ENCODE results near the gene SLC51B.

DNA sequence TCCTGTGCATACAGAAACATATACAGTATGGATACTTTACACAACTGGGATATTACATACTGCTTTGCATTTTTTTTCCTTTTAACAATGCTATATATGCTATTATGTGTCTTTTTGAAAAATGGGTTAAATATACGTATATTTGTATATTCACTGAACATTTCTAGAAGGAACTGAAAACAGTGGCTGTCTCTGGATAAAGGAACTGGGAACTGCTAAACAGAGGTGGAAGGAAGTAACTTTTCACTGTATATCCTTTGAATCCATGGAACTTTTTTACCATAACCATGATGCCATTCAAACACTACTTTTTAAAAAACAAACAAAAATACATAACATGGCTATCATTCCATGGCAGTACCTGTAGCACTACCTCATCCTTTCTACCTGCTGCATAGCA, 17.6 kb upstream of the SLC51B start:
- no peak for TF ChIP-seq CTBP1 (IDR thresholded peaks at IDR 0.05; ENCODE audit: borderline replicate concordance)
- TF ChIP-seq SP1 (IDR thresholded peaks at IDR 0.05), result no peak
- no peak for TF ChIP-seq FOXM1 (IDR thresholded peaks at IDR 0.05; ENCODE audit: borderline replicate concordance)
- no peak for TF ChIP-seq L3MBTL2 (conservative IDR thresholded peaks at IDR 0.05)
- no peak for TF ChIP-seq FOXA1 (IDR thresholded peaks at IDR 0.05)
- TF ChIP-seq BHLHE40 (IDR thresholded peaks at IDR 0.05; ENCODE audit: borderline replicate concordance), result no peak
- TF ChIP-seq LEF1 (IDR thresholded peaks at IDR 0.05; ENCODE audit: borderline replicate concordance), result no peak
- TF ChIP-seq TARDBP (IDR thresholded peaks at IDR 0.05), result no peak
- TF ChIP-seq HDGF (IDR thresholded peaks at IDR 0.05; ENCODE audit: borderline replicate concordance), result no peak

All from HEK293T (cell line).